Measurements from ENCODE around the gene EML6.

EML6 gene

GRCh38 chr2:54740333-54740732 lies 16.9 kb downstream of the EML6 start:
- TF ChIP-seq, protein P1, sequence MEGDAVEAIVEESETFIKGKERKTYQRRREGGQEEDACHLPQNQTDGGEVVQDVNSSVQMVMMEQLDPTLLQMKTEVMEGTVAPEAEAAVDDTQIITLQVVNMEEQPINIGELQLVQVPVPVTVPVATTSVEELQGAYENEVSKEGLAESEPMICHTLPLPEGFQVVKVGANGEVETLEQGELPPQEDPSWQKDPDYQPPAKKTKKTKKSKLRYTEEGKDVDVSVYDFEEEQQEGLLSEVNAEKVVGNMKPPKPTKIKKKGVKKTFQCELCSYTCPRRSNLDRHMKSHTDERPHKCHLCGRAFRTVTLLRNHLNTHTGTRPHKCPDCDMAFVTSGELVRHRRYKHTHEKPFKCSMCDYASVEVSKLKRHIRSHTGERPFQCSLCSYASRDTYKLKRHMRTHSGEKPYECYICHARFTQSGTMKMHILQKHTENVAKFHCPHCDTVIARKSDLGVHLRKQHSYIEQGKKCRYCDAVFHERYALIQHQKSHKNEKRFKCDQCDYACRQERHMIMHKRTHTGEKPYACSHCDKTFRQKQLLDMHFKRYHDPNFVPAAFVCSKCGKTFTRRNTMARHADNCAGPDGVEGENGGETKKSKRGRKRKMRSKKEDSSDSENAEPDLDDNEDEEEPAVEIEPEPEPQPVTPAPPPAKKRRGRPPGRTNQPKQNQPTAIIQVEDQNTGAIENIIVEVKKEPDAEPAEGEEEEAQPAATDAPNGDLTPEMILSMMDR (IDR thresholded peaks at IDR 0.05; ENCODE audit: low read depth, low read length): no peak
- TF ChIP-seq EZH2phosphoT487 (IDR thresholded peaks at IDR 0.05; ENCODE audit: low read depth): no peak
- H3K4me3 ChIP-seq (ENCODE audit: low read length): no peak overlapping the region
- H3K9ac ChIP-seq (ENCODE audit: low read length): no peak overlapping the region
- no peak overlapping the region for H3K4me2 ChIP-seq (ENCODE audit: low read length)
- peaks cover 7% of the 10 kb centered on the region; the same call in 1 of the 2 replicates for H3K27me3 ChIP-seq (ENCODE audit: low read depth, low read length)
- H3K79me2 ChIP-seq (ENCODE audit: low read length): no peaks in the 10 kb centered on the region
- H3K36me3 ChIP-seq (replicated peaks; ENCODE audit: low read depth, low read length): no peaks in the 10 kb centered on the region
- no peak overlapping the region for H2AFZ ChIP-seq (ENCODE audit: low read depth, low read length)
- no peaks in the 10 kb centered on the region for H3K4me1 ChIP-seq (ENCODE audit: low read length)
- no peaks in the 10 kb centered on the region for H4K20me1 ChIP-seq (ENCODE audit: insufficient read depth, low read length)
- H3K27ac ChIP-seq (ENCODE audit: low read length): no peak overlapping the region
- no peaks in the 10 kb centered on the region for H3K9me3 ChIP-seq (ENCODE audit: insufficient read depth, low read length)

DNA sequence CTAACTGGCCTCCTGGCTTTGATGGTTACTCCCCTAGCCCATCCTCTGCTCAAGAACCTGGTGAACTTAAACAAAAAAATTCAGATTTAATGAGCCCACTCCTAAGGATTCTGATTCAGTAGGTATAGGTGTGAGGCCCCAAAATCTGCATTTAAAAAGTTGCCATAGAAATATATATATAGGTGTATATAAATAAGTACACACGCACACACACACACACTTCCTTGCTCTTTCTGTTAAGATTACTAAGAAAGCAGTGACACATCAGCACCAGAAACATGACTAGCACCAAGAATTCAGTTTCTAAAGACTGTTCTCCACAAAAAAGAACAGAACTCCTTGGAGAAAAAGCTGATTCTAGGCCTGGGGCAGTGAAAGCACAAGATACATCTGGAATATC lies 17.8 kb downstream of the EML6 start:
- TF ChIP-seq, protein P1 (IDR thresholded peaks at IDR 0.05; ENCODE audit: low read depth, low read length): no peak
- TF ChIP-seq EZH2phosphoT487 (IDR thresholded peaks at IDR 0.05; ENCODE audit: low read depth): no peak
- no peaks in the 10 kb centered on the region for H3K9me3 ChIP-seq (ENCODE audit: insufficient read depth, low read length)
- no peak overlapping the region for H3K4me2 ChIP-seq (ENCODE audit: low read length)
- no peaks in the 10 kb centered on the region for H3K36me3 ChIP-seq (replicated peaks; ENCODE audit: low read depth, low read length)
- no peaks in the 10 kb centered on the region for H3K79me2 ChIP-seq (ENCODE audit: low read length)
- H4K20me1 ChIP-seq (ENCODE audit: insufficient read depth, low read length): no peaks in the 10 kb centered on the region
- no peak overlapping the region for H2AFZ ChIP-seq (ENCODE audit: low read depth, low read length)
- H3K27ac ChIP-seq (ENCODE audit: low read length): no peak overlapping the region
- H3K9ac ChIP-seq (ENCODE audit: low read length): no peak overlapping the region
- H3K4me1 ChIP-seq (ENCODE audit: low read length): no peaks in the 10 kb centered on the region
- H3K27me3 ChIP-seq (ENCODE audit: low read depth, low read length): peaks cover 13% of the 10 kb centered on the region; the same call in 1 of the 2 replicates
- no peak overlapping the region for H3K4me3 ChIP-seq (ENCODE audit: low read length)

GRCh38 chr2:54750040-54750439 lies 26.6 kb downstream of the EML6 start:
- Histone ChIP-seq H3K4me2 (ENCODE audit: low read length) (no peak overlapping the region), H3K27ac (ENCODE audit: low read length) (no peak overlapping the region), H3K4me3 (ENCODE audit: low read length) (no peak overlapping the region), H3K9ac (ENCODE audit: low read length) (no peak overlapping the region), H2AFZ (ENCODE audit: low read depth, low read length) (no peak overlapping the region), H3K4me1 (ENCODE audit: low read length) (no peaks in the 10 kb centered on the region), H3K79me2 (ENCODE audit: low read length) (no peaks in the 10 kb centered on the region), H4K20me1 (ENCODE audit: insufficient read depth, low read length) (no peaks in the 10 kb centered on the region), H3K27me3 (ENCODE audit: low read depth, low read length) (0 out of 2 replicates have a peak, but pooled peaks cover 5% of the 10 kb centered on the region), H3K9me3 (ENCODE audit: insufficient read depth, low read length) (no peaks in the 10 kb centered on the region), H3K36me3 (replicated peaks; ENCODE audit: low read depth, low read length) (no peaks in the 10 kb centered on the region)
- TF ChIP-seq, protein P1 (IDR thresholded peaks at IDR 0.05; ENCODE audit: low read depth, low read length): no peak
- no peak for TF ChIP-seq EZH2phosphoT487 (IDR thresholded peaks at IDR 0.05; ENCODE audit: low read depth)

- Histone ChIP-seq H3K9me3 (ENCODE audit: insufficient read depth, low read length) (no peaks in the 10 kb centered on the region), H3K9ac (ENCODE audit: low read length) (no peak overlapping the region), H3K27me3 (ENCODE audit: low read depth, low read length) (no peaks in the 10 kb centered on the region), H3K79me2 (ENCODE audit: low read length) (no peaks in the 10 kb centered on the region), H3K4me3 (ENCODE audit: low read length) (no peak overlapping the region), H2AFZ (ENCODE audit: low read depth, low read length) (no peak overlapping the region), H3K27ac (ENCODE audit: low read length) (no peak overlapping the region), H3K4me2 (ENCODE audit: low read length) (no peak overlapping the region), H3K36me3 (replicated peaks; ENCODE audit: low read depth, low read length) (no peaks in the 10 kb centered on the region), H3K4me1 (ENCODE audit: low read length) (peaks cover 21% of the 10 kb centered on the region), H4K20me1 (ENCODE audit: insufficient read depth, low read length) (no peaks in the 10 kb centered on the region)
- TF ChIP-seq EZH2phosphoT487 (IDR thresholded peaks at IDR 0.05; ENCODE audit: low read depth): no peak
- TF ChIP-seq, protein P1 (IDR thresholded peaks at IDR 0.05; ENCODE audit: low read depth, low read length): no peak
Measured at GRCh38 chr2:54752439-54752838, 29.0 kb downstream of the EML6 start.
